HEK293 (cell line): ENCODE data around the gene MARF1.

ENCODE experiments used
- CTCF ChIA-PET: fragments of 350-600 bp; formaldehyde crosslinking; extraction: SDS; loops from one replicate; lab custom pipeline; 2021; ENCODE audit warnings: antibody characterized with exemption; lab: Yijun Ruan, JAX
- POLR2A ChIA-PET: fragments of 300-600 bp; formaldehyde crosslinking; extraction: SDS; loops from one replicate; lab custom pipeline; 2020; ENCODE audit warnings: antibody characterized with exemption, inconsistent platforms; lab: Yijun Ruan, JAX
- H3K27ac ChIP-seq: fragments of 200-500 bp; sonication (Bioruptor generic); 2 replicates; pipeline ENCODE4 v1.5.1; 2014; ENCODE audit warnings: low read depth, low read length, control low read depth, inconsistent platforms; ENCODE audit errors: extremely low read depth
- H3K36me3 ChIP-seq, 2 experiments: fragments of 200-500 bp in 1 of 2; sonication (Bioruptor generic) in 1 of 2; 1 replicate in 1 of 2; 2 replicates in 1 of 2; pipeline ENCODE4 v1.5.1; 2014 to 2017; ENCODE audit warnings: inconsistent platforms in 2 of 2, low read length in 2 of 2; ENCODE audit not compliant: control insufficient read depth in 2 of 2, insufficient read depth in 1 of 2
- H3K4me1 ChIP-seq: fragments of 200-500 bp; sonication (Bioruptor generic); 2 replicates; pipeline ENCODE4 v1.5.1; 2014; ENCODE audit warnings: mild to moderate bottlenecking, low read length, inconsistent platforms; ENCODE audit not compliant: control insufficient read depth, insufficient read depth
- H3K4me3 ChIP-seq: 2 replicates; pipeline ENCODE4 v1.5.1; 2011; ENCODE audit warnings: low read depth, mild to moderate bottlenecking, control low read depth, low read length, moderate library complexity
- H3K9me3 ChIP-seq: fragments of 200-500 bp; sonication (Bioruptor generic); 2 replicates; pipeline ENCODE4 v1.5.1; 2014; ENCODE audit warnings: low read depth, low read length, inconsistent platforms; ENCODE audit not compliant: control insufficient read depth, insufficient read depth
- GLI4 ChIP-seq: fragments of 450-650 bp; formaldehyde crosslinking; IDR thresholded peaks from 2 replicates; pipeline ENCODE4 v1.5.1; 2016; ENCODE audit warnings: missing biosample characterization, missing genetic modification characterization
- KLF9 ChIP-seq: fragments of 450-650 bp; formaldehyde crosslinking; IDR thresholded peaks from 2 replicates; pipeline ENCODE4 v1.5.1; 2016; ENCODE audit warnings: missing biosample characterization, missing genetic modification characterization, low read depth
- SETDB1 ChIP-seq: IDR thresholded peaks from one replicate; pipeline ENCODE4 v1.6.1; 2017; ENCODE audit warnings: mild to moderate bottlenecking, low read length, moderate library complexity, mixed read lengths; ENCODE audit not compliant: insufficient read length
- ZFP69B ChIP-seq: fragments of 450-650 bp; formaldehyde crosslinking; IDR thresholded peaks from 2 replicates; pipeline ENCODE4 v1.5.1; 2016; ENCODE audit warnings: missing biosample characterization, missing genetic modification characterization
- ZNF146 ChIP-seq: fragments of 450-650 bp; formaldehyde crosslinking; IDR thresholded peaks from 2 replicates; pipeline ENCODE4 v1.5.1; 2016; ENCODE audit warnings: missing biosample characterization, missing genetic modification characterization
- ZNF155 ChIP-seq: fragments of 450-650 bp; formaldehyde crosslinking; IDR thresholded peaks from 2 replicates; pipeline ENCODE4 v1.5.1; 2016; ENCODE audit warnings: missing biosample characterization, missing genetic modification characterization
- ZNF19 ChIP-seq: fragments of 450-650 bp; formaldehyde crosslinking; IDR thresholded peaks from 2 replicates; pipeline ENCODE4; 2016; ENCODE audit warnings: missing biosample characterization, missing genetic modification characterization, low read depth
- ZNF223 ChIP-seq: fragments of 450-650 bp; formaldehyde crosslinking; IDR thresholded peaks from 2 replicates; pipeline ENCODE4 v1.5.1; 2016; ENCODE audit warnings: missing biosample characterization, missing genetic modification characterization
- ZNF416 ChIP-seq: fragments of 450-650 bp; formaldehyde crosslinking; IDR thresholded peaks from 2 replicates; pipeline ENCODE4 v1.5.1; 2016; ENCODE audit warnings: missing biosample characterization, missing genetic modification characterization
- ZNF423 ChIP-seq: fragments of 450-650 bp; formaldehyde crosslinking; IDR thresholded peaks from 2 replicates; pipeline ENCODE4 v1.5.1; 2016; ENCODE audit warnings: missing biosample characterization, missing genetic modification characterization
- ZNF600 ChIP-seq: fragments of 450-650 bp; formaldehyde crosslinking; IDR thresholded peaks from 2 replicates; pipeline ENCODE4 v1.5.1; 2016; ENCODE audit warnings: missing biosample characterization, missing genetic modification characterization
- ZNF670 ChIP-seq: fragments of 450-650 bp; formaldehyde crosslinking; IDR thresholded peaks from 2 replicates; pipeline ENCODE4 v1.5.1; 2016; ENCODE audit warnings: missing biosample characterization, missing genetic modification characterization, low read depth
- ZNF830 ChIP-seq: fragments of 450-650 bp; IDR thresholded peaks from 2 replicates; pipeline ENCODE4 v1.5.0; 2018; ENCODE audit warnings: missing biosample characterization, missing genetic modification characterization, low read depth, mild to moderate bottlenecking, moderate library complexity
- ZNF837 ChIP-seq: fragments of 450-650 bp; formaldehyde crosslinking; IDR thresholded peaks from 2 replicates; pipeline ENCODE4 v1.5.1; 2016; ENCODE audit warnings: missing biosample characterization, missing genetic modification characterization
- TF ChIP-seq, protein P1 (sequence below): fragments of 450-650 bp; formaldehyde crosslinking; IDR thresholded peaks from 2 replicates; pipeline ENCODE4 v1.5.0; 2017; ENCODE audit warnings: missing biosample characterization, missing genetic modification characterization, borderline replicate concordance
- TF ChIP-seq, protein P2 (sequence below): fragments of 450-650 bp; formaldehyde crosslinking; IDR thresholded peaks from 2 replicates; pipeline ENCODE4 v1.5.1; 2016; ENCODE audit warnings: missing biosample characterization, missing genetic modification characterization
- TF ChIP-seq, protein P3 (sequence below): fragments of 450-650 bp; formaldehyde crosslinking; IDR thresholded peaks from 2 replicates; pipeline ENCODE4 v1.5.1; 2016; ENCODE audit warnings: missing biosample characterization, missing genetic modification characterization
- TF ChIP-seq, protein P4 (sequence below): fragments of 450-650 bp; formaldehyde crosslinking; conservative IDR thresholded peaks from 2 replicates; pipeline ENCODE4 v1.5.1; 2016; ENCODE audit warnings: low read depth, missing biosample characterization, missing genetic modification characterization
- TF ChIP-seq, protein P5 (sequence below): fragments of 450-650 bp; formaldehyde crosslinking; IDR thresholded peaks from 2 replicates; pipeline ENCODE4 v1.5.1; 2016; ENCODE audit warnings: missing biosample characterization, missing genetic modification characterization, borderline replicate concordance

Gene MARF1

DNA sequence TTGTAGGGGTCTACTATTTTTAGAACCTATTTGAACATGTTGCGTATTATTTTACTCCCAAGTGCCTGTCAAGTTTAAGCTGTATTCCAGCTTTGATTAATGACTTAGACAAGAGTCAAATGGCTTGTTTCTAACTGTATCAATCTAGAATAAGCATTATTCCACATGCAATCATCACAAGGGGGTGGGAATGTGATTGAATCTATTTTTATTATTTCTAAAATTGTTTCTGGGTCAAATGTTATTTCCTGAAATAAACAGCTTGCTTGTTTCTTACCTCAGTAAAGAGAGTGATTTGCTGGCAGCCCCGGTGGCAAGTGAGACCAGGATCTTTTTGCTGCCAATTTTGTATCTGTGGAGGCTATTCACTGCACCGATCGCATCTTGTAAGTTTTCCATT is 21.5 kb downstream of the MARF1 start:
- Histone ChIP-seq H3K36me3 (peaks cover 26 to 90% of the 10 kb centered on the region in 2 experiments), H3K27ac (no peak overlapping the region), H3K4me3 (no peak overlapping the region), H3K4me1 (no peaks in the 10 kb centered on the region), H3K9me3 (no peaks in the 10 kb centered on the region)
- TF ChIP-seq ZNF146 (tag by site-specific recombination), result no peak
- TF ChIP-seq, protein P1, sequence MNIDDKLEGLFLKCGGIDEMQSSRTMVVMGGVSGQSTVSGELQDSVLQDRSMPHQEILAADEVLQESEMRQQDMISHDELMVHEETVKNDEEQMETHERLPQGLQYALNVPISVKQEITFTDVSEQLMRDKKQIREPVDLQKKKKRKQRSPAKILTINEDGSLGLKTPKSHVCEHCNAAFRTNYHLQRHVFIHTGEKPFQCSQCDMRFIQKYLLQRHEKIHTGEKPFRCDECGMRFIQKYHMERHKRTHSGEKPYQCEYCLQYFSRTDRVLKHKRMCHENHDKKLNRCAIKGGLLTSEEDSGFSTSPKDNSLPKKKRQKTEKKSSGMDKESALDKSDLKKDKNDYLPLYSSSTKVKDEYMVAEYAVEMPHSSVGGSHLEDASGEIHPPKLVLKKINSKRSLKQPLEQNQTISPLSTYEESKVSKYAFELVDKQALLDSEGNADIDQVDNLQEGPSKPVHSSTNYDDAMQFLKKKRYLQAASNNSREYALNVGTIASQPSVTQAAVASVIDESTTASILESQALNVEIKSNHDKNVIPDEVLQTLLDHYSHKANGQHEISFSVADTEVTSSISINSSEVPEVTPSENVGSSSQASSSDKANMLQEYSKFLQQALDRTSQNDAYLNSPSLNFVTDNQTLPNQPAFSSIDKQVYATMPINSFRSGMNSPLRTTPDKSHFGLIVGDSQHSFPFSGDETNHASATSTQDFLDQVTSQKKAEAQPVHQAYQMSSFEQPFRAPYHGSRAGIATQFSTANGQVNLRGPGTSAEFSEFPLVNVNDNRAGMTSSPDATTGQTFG (tag by site-specific recombination), result no peak
- TF ChIP-seq, protein P2, sequence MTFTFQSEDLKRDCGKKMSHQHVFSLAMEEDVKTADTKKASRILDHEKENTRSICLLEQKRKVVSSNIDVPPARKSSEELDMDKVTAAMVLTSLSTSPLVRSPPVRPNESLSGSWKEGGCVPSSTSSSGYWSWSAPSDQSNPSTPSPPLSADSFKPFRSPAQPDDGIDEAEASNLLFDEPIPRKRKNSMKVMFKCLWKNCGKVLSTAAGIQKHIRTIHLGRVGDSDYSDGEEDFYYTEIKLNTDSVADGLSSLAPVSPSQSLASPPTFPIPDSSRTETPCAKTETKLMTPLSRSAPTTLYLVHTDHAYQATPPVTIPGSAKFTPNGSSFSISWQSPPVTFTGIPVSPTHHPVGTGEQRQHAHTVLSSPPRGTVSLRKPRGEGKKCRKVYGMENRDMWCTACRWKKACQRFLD (tag by site-specific recombination), result no peak
- TF ChIP-seq ZNF423 (tag by site-specific recombination), result no peak
- no peak for TF ChIP-seq ZNF416 (tag by site-specific recombination)
- TF ChIP-seq, protein P3, sequence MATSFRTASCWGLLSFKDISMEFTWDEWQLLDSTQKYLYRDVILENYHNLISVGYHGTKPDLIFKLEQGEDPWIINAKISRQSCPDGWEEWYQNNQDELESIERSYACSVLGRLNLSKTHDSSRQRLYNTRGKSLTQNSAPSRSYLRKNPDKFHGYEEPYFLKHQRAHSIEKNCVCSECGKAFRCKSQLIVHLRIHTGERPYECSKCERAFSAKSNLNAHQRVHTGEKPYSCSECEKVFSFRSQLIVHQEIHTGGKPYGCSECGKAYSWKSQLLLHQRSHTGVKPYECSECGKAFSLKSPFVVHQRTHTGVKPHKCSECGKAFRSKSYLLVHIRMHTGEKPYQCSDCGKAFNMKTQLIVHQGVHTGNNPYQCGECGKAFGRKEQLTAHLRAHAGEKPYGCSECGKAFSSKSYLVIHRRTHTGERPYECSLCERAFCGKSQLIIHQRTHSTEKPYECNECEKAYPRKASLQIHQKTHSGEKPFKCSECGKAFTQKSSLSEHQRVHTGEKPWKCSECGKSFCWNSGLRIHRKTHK, result no peak
- no peak for TF ChIP-seq KLF9
- TF ChIP-seq ZNF830 (tag by site-specific recombination), result no peak
- no peak for TF ChIP-seq ZNF600 (tag by site-specific recombination)
- no peak for TF ChIP-seq ZNF837 (tag by site-specific recombination)
- CTCF ChIA-PET, result interaction anchor here (0.6 kb wide), 1 partner anchor 50 kb away, joined by 3 read pairs; no protein-coding TSS in a partner anchor
- POLR2A ChIA-PET, result no interaction called here

DNA sequence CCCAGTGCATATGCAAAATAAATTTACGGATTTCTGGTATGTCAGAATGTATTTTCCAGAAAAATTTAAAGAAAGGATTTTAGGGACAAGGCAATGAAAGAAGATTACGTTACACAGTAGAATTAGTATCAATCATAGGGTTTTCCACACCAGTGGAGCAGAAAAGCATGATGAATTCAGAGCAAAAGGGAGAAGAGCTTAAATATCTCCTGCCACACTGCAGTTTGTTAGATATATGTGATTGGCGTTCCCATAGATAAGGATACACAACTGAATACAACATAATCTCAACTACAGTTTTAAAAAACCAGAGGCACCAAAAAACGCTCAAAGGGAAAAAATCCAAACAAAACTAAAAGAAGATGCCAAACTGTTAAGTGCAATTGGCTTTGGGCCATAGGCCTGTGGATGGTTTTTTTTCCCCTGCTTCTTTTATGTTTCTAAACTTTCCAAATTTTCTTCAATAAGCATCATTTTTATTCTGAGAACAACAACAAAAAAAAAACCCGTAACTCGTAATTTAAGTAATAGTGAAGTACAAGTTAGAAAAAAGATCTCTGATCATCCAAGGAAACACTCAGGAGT is 22.3 kb downstream of the MARF1 start:
- no peak overlapping the region for H3K4me3 ChIP-seq
- H3K36me3 ChIP-seq, result peaks cover 26 to 95% of the 10 kb centered on the region in 2 experiments
- no peaks in the 10 kb centered on the region for H3K4me1 ChIP-seq
- CTCF ChIA-PET, result no interaction called here
- H3K9me3 ChIP-seq, result no peaks in the 10 kb centered on the region
- POLR2A ChIA-PET, result interaction anchor here (0.6 kb wide), 1 partner anchor 23 kb away, joined by 5 read pairs; the partner anchor contains the start of gene MARF1
- H3K27ac ChIP-seq, result no peak overlapping the region
- no peak for TF ChIP-seq ZNF19 (tag by site-specific recombination)
- no peak for TF ChIP-seq ZNF155 (tag by site-specific recombination)
- TF ChIP-seq, protein P2 (tag by site-specific recombination), result no peak
- TF ChIP-seq GLI4 (tag by site-specific recombination), result no peak
- no peak for TF ChIP-seq ZFP69B (tag by site-specific recombination)
- TF ChIP-seq, protein P4, sequence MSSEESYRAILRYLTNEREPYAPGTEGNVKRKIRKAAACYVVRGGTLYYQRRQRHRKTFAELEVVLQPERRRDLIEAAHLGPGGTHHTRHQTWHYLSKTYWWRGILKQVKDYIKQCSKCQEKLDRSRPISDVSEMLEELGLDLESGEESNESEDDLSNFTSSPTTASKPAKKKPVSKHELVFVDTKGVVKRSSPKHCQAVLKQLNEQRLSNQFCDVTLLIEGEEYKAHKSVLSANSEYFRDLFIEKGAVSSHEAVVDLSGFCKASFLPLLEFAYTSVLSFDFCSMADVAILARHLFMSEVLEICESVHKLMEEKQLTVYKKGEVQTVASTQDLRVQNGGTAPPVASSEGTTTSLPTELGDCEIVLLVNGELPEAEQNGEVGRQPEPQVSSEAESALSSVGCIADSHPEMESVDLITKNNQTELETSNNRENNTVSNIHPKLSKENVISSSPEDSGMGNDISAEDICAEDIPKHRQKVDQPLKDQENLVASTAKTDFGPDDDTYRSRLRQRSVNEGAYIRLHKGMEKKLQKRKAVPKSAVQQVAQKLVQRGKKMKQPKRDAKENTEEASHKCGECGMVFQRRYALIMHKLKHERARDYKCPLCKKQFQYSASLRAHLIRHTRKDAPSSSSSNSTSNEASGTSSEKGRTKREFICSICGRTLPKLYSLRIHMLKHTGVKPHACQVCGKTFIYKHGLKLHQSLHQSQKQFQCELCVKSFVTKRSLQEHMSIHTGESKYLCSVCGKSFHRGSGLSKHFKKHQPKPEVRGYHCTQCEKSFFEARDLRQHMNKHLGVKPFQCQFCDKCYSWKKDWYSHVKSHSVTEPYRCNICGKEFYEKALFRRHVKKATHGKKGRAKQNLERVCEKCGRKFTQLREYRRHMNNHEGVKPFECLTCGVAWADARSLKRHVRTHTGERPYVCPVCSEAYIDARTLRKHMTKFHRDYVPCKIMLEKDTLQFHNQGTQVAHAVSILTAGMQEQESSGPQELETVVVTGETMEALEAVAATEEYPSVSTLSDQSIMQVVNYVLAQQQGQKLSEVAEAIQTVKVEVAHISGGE (tag by site-specific recombination), result no peak
- TF ChIP-seq, protein P5, sequence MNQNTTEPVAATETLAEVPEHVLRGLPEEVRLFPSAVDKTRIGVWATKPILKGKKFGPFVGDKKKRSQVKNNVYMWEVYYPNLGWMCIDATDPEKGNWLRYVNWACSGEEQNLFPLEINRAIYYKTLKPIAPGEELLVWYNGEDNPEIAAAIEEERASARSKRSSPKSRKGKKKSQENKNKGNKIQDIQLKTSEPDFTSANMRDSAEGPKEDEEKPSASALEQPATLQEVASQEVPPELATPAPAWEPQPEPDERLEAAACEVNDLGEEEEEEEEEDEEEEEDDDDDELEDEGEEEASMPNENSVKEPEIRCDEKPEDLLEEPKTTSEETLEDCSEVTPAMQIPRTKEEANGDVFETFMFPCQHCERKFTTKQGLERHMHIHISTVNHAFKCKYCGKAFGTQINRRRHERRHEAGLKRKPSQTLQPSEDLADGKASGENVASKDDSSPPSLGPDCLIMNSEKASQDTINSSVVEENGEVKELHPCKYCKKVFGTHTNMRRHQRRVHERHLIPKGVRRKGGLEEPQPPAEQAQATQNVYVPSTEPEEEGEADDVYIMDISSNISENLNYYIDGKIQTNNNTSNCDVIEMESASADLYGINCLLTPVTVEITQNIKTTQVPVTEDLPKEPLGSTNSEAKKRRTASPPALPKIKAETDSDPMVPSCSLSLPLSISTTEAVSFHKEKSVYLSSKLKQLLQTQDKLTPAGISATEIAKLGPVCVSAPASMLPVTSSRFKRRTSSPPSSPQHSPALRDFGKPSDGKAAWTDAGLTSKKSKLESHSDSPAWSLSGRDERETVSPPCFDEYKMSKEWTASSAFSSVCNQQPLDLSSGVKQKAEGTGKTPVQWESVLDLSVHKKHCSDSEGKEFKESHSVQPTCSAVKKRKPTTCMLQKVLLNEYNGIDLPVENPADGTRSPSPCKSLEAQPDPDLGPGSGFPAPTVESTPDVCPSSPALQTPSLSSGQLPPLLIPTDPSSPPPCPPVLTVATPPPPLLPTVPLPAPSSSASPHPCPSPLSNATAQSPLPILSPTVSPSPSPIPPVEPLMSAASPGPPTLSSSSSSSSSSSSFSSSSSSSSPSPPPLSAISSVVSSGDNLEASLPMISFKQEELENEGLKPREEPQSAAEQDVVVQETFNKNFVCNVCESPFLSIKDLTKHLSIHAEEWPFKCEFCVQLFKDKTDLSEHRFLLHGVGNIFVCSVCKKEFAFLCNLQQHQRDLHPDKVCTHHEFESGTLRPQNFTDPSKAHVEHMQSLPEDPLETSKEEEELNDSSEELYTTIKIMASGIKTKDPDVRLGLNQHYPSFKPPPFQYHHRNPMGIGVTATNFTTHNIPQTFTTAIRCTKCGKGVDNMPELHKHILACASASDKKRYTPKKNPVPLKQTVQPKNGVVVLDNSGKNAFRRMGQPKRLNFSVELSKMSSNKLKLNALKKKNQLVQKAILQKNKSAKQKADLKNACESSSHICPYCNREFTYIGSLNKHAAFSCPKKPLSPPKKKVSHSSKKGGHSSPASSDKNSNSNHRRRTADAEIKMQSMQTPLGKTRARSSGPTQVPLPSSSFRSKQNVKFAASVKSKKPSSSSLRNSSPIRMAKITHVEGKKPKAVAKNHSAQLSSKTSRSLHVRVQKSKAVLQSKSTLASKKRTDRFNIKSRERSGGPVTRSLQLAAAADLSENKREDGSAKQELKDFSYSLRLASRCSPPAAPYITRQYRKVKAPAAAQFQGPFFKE (tag by site-specific recombination), result no peak
- TF ChIP-seq ZNF670, result no peak
- no peak for TF ChIP-seq ZNF223 (tag by site-specific recombination)
- TF ChIP-seq SETDB1, result no peak
